HG03520 (cell line): ENCODE measurements around the gene HECTD1.
"Not testable (repeated sequence)": the region's sequence is repeated elsewhere in the genome, so short reads cannot be mapped to it uniquely, and the experiment has no call there.

Source experiments
- ATAC-seq: cut with Tn5 transposase; IDR thresholded peaks from one replicate; pipeline ENCODE4 v1.9.1; 2021; ENCODE audit warnings: mild to moderate bottlenecking, moderate library complexity; ENCODE audit not compliant: unreplicated experiment

HECTD1 gene

DNA sequence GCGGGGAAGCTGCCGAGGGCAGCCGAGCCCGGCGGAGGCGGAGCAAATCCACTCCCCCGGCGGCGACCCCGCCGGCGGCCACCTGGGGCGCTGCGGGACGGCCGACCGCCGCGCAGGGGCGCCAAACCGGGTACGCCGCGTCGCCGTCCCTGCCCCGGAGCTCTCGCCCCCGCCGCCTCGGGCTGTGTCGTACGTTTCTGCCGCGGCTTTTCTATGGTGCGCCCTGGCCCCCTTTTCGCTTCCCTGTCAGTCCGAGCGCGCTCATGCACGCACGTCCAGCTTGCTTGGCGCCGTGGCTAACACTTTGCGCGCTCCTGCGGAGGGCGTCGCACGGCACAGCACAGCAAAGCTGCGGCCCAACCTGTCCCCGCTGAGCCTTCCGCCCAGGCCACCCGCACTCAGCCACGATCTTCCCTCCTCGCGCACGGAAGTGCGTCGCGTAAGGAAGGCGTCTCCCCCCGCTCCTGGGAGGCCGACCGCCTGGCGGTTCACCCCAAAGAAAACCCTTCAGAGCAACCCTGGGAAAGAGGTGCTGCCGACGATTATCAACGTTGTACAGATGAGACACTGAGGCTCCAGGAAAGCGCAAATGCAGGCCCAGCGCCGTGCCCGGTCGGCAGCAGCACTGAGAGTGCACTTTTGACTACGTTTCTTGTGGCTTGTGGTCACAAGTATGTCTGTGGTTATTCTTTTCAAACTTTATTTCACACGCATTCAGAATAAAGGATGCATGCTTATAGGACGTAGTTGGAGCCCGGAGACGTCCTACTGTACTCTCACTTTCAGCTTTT, at the start of gene HECTD1:
TSS of gene HECTD1 (minus strand) at position 39 of the 791 bp plus-strand sequence. CDS start 1,857 bp downstream, outside the sequence.
- ATAC-seq = peak; percentile 63

GRCh38 chr14:31257244-31257553, 49.6 kb upstream of the HECTD1 start:
- no peak for ATAC-seq

DNA sequence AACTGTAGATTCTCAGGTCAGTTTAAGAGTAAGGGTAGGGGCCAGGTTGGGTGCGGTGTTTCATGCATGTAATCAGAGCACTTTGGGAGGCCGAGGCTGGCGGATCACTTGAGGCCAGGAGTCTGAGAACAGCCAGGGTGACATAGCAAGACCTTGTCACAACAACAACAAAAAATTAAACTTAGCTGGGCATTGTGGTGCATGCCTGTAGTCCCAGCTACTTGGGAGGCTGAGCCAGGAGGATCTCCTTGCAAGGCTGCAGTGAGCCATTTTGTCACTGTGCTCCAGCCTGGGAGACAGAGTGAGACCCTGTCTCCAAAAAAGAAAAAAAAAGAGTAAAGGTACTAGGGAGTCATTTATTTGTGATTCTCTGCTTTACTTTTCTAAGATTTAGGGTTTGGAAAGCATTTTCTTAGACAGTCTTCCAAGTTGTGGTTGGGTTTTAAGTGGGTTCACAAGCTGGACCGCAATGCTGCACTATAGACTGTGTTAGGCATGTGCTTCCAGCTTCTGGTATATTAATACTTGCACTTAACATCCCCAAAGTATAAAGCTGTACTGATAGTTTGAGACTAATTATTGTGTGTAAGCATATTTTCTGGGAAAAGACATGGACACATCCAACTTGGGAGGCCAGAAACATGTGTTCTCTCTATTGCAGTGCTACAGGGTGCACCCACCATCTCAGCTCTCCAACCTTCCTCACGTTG, 49.1 kb upstream of the HECTD1 start:
- no peak for ATAC-seq

- not testable (repeated sequence) for ATAC-seq
Observed at GRCh38 chr14:31255918-31256317, 48.3 kb upstream of the HECTD1 start.

- ATAC-seq = no peak
Observed at GRCh38 chr14:31255286-31255685, 47.7 kb upstream of the HECTD1 start.

DNA sequence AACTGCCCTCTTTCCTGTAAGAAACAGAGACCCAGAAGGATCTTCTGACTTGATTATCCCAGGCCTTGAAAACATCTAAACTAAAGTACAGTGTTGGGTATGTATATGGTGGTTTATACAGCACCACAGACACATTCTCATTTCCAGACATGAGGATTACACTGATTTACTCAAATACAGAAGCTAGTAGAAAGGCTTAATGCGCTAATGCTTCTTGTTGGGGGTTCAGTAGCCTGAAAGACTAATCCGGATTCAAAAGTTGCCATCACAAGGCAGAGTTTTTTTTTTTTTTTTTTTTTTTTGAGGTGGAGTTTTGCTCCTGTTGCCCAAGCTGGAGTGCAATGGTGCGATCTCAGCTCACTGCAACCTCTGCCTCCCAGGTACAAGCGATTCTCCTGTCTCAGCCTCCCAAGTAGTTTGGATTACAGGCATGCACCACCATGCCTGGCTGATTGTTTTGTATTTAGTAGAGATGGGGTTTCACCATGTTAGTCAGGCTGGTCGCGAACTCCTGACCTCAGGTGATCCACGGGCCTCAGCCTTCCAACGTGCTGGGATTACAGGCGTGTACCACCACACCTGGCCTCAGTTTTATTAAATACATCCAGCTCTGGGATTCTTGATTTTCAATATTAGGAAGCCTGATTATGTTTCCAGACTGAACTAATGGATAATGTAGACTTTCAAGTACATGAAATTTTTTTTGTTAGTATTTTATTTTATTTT, 46.3 kb upstream of the HECTD1 start:
- ATAC-seq = no peak

DNA sequence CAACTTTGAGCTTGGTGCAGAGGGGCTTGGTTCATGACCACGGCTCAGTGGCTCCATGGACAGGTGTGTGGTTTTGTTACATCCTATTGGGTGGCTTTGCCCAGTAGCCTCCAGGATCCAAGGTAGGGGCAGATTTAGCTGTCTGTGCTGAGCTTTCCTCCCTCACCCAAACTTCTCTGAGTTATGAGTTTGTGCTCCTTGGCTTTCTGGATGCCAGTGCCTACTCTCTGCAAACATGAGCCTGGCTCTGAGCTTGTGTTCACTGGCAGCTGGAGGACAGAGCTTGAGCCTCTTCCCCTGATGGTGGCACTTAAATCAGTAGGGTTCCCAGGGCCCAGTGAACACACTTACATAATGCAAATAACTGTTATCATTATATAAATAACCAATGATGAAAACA, 45.3 kb upstream of the HECTD1 start:
- no peak for ATAC-seq

DNA sequence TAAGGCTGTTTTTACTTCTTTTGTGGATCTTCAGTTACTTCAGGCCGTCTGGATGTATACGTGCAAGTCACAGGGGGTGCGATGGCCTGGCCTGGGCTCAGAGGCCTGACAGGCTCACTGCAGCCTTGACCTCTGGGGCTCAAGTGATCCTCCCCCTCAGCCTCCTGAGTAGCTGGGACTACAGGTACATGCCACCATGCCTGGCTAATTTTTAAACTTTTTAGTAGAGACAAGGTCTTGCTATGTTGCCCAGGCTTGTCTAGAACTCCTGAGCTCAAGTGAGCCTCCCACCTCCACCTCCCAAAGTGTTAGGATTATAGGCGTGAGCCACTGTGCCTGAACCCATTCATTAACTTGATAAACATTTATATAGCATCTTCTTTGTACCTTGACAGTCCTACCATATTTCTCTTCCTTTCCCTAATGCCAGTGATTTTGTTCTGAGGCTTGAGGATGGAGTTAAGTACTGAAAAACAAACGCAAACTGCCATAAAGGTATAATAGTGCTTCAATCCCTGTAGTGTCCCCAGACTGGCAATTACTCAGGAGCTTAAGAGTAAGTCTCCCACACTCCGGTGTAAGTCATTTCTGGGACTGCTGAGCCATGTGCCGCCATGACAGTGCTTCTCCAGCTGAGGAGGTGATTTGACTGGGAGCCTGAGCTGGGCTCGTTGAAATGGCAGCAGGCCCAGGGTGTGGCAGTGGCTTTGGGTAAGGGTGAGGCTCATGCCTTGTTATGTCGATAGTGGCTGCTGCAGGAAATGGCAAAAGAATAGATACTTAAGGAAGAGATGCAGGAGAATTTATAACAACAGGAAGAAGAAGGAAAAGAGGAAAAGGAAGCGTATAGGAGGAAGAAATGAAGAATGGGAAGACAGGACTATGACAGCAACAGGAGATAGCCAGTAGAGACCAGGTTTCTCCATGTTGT, 43.7 kb upstream of the HECTD1 start:
- ATAC-seq = no peak

- ATAC-seq = no peak
Observed at GRCh38 chr14:31244626-31245025, 37.0 kb upstream of the HECTD1 start.

DNA sequence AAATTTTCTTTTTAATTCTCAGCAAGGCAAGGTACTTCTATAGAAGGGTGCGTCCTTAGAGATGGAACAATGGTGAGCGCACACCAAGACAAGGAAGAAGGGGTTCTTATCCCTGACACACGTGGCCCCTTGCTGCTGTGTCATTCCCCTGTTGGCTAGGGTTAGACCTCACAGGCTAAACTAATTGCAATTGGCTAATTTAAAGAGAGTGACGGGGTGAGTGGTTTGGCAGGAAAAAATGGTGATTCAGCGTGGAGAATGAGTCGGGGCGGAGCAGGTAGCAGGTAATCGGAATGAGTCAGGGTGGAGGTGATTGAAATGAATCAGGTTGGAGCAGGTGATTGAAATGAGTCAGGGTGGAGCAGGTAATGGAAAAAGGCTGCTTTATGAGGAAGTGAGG, 36.3 kb upstream of the HECTD1 start:
- ATAC-seq = no peak

DNA sequence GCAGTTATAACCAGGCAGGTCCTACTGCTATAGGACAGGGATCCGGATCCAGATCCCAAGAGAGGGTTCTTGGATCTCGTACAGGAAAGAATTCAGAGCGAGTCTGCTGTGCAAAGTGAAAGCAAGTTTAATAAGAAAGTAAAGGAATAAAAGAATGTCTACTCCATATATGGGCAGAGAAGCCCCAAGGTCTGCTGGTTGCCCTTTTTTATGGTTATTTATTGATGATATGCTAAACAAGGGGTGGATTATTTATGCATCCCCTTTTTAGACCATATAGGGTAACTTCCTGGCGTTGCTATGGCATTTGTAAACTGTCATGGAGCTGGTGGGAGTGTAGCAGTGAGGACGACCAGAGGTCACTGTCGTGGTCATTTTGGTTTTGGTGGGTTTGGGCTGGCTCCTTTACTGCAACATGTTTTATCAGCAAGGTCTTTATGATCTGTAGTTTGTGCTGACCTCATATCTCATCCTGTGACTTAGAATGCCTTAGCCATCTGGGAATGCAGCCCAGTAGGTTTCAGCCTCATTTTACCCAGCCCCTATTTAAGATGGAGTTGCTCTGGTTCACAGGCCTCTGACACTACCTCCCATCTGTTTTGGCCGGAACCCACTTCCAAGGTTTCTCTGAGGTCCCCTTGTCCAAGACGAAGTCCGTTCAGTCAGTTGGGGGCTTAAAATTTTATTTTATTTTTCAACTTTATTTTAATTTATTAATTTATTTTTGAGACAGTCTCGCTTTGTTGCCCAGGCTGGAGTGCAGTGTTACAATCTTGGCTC, 34.8 kb upstream of the HECTD1 start:
- not testable (repeated sequence) for ATAC-seq

DNA sequence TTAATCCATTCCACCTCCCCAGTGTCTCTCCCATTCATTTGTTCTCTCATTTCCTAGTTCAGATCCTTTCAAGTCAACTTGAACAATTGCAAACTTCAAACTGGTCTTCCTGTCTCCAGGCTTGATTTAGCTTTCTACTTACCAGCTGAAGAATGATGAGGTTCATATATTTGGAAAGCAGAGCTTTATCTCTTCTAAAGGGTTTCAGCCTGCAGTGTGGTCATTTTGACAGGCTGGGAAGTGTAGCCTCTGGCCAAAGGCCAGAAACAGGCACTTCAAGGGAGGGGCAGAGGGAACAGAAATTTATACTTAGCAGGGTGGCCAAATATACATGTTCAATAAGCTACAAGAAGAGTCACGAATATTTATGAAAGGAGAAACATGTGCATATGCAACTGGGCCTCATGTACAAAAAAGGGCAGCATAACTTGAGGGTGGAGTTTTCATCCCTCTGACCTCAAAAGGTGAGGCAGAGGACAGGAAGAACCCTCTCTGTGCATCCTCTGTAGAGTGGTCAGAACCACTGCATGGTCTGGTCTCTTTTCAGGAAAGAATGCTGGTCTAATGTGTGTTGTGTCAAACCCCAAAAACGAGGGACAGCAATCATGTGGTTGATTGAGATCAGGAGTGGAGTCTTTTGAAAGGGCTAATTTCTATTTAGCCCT, 34.0 kb upstream of the HECTD1 start:
- ATAC-seq = no peak

- no peak for ATAC-seq
Observed at GRCh38 chr14:31239741-31240140, 32.1 kb upstream of the HECTD1 start.

DNA sequence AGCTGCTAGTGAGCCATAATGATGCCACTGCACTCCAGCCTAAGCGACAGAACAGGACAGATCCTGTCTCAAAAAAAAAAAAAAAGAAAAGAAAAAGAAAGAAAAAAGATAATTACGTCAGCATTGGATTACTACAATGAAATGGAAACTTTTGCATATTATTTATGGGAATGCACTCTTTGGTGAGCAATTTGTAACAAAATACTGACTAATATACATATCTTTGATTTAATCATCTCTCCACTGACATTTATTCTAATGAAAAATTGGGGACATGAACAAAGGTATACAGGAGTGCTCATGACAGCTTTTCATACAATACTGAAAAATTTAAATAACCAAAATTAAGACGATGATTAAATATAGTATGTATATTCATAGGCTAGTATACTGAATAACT, 27.9 kb upstream of the HECTD1 start:
- no peak for ATAC-seq

DNA sequence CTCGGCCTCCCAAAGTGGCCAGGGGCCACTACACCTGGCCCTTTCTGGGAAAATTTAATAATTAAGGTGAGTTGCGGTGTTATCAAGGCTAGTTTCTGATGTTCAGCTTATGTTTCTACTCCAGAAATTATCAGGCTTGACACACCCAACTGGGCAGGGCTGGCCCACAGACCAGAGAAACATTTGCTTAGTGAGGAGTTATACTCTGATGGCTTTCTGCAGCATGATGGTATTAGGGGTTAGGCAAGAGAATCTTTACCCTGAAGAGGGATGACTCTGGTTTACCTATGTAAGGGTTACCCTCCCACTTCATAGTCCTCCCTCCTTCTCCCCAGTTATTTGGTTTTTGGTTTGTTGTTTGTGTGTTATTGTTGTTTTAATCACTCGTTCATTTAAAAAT, 24.5 kb upstream of the HECTD1 start:
- ATAC-seq = no peak

- not testable (repeated sequence) for ATAC-seq
Observed at GRCh38 chr14:31231272-31231671, 23.7 kb upstream of the HECTD1 start.

- ATAC-seq = no peak
Observed at GRCh38 chr14:31230573-31230958, 23.0 kb upstream of the HECTD1 start.

- no peak for ATAC-seq
Observed at GRCh38 chr14:31229638-31230572, 22.3 kb upstream of the HECTD1 start.
